Kidney glomerular epithelial cell (primary cell): ENCODE data around the gene ABHD14A.

Experiments
- DNase-seq: peaks from one replicate; lab custom pipeline; 2025; lab: John Stamatoyannopoulos, UW

ABHD14A gene

GRCh38 chr3:51997172-51997571 is 22.3 kb downstream of the ABHD14A start:
- DNase-seq: no peak

- DNase-seq: peak; percentile 76
These were observed 23.2 kb downstream of the ABHD14A start for GRCh38 chr3:51997935-51998596.

- no peak for DNase-seq
These were observed 23.9 kb downstream of the ABHD14A start for GRCh38 chr3:51998774-51999173.

- no peak for DNase-seq
These were observed 25.0 kb downstream of the ABHD14A start for GRCh38 chr3:51999846-52000245.

DNA sequence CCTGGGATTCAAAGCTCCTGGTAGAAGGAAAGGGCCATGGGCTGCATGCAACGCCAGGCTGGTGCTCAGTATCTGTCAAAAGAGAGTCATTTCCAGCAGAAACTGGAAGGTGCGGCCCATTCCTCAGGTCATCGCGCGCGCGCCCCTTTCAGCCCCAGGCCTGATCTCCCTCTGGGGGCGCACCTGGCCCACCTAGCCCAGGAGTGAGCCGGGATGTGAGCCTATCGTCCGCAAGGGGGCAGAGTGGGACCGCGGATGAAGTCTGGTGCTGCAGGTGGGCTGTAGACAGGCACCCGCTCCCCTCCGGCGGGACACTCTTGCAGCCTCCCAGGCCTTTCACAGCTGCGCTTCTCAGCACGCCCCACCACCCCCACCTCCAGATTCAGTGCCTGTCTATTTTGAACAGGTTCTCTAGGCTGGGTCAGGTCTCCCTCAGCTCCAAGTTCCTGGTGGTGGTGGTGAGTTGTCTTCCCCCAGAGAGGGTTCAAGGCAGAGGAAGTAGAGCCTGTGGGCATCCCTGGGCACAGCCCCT is 26.6 kb downstream of the ABHD14A start:
- DNase-seq: peak; percentile 45

GRCh38 chr3:52002748-52003147 is 27.9 kb downstream of the ABHD14A start:
- no peak for DNase-seq

GRCh38 chr3:52004163-52004787 is 29.4 kb downstream of the ABHD14A start:
- no peak for DNase-seq

- DNase-seq: no peak
These were observed 30.1 kb downstream of the ABHD14A start for GRCh38 chr3:52004906-52005395.

GRCh38 chr3:52005571-52005986 is 30.7 kb downstream of the ABHD14A start:
- peak; percentile 60 for DNase-seq

- no peak for DNase-seq
These were observed 31.4 kb downstream of the ABHD14A start for GRCh38 chr3:52006017-52006819.

GRCh38 chr3:52006820-52007133 is 31.9 kb downstream of the ABHD14A start:
- no peak for DNase-seq

- DNase-seq: no peak
These were observed 32.4 kb downstream of the ABHD14A start for GRCh38 chr3:52007291-52007690.

DNA sequence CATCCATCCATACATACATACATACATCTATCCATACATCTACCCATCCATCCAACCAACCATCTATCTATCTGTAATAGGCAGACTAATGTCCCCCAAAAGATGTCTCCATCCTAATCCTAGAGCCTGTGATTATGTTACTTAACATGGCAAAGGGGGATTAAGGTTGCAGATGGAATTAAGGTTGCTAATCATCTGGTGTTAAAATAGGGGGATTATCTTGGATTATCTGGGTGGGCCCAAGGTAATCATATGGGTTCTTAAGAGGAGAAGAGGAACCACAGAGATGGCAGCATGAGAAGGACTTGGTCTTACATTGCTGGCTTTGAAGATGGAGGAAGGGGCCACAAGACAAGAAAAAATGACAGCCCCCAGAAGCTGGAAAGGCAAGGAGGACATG is 35.6 kb downstream of the ABHD14A start:
- no peak for DNase-seq

DNA sequence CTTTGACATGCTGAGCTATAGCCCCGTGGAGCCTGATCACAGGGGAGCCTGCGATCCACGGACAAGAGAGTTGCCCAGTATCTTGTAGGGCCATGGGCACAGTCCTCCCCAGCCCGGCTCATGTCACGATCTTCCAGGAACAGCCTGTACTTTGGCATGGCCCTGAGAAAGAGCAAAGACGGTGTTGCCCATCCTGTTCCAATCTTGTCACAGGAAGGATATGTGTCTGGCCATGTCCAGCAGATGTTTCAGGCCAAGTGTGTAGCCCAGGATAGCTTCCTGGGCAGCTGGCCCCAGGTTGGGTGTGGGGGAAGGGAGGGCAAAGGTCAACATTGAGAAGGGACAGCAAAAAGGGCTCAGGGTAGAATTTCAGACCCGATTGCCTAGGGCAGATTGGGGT is 37.8 kb downstream of the ABHD14A start:
- no peak for DNase-seq

DNA sequence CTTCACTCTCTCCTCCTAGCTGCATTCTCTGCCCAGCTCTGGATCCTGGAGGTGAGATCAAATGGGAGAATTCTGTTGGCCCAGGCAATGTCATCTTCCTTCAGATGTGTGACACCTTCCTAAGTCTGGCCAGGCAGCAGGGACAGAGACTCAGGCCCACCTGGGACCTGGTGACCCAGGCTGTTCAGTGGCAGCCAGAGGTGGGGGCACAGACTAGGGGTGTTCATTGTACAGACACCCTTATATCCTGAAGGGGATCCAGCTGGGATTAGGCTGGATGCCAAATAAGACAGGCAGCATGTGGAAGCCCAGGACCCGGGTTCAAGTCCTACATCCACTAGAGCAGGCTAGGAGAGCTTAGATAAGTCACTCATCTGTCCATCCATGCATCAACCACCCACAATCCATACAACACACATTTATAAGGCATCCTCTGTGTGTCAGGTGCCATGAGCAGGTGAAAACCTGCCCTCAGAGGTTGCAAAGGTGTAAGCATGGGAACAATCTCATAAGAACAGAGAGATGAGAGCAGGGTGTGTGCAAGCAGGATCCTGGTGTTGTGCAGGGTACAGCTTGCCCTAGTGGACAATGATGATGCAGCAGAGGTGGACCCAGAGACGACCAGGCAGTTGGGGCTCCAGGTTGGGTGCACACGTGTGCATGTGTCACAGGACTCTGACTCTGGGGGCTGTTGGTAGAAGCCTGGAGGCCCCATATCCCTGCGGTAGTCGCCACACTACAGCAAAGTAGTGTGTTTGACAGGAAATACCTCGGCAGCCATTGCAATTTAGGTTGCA is 39.1 kb downstream of the ABHD14A start:
- no peak for DNase-seq

GRCh38 chr3:52014613-52015012 is 39.7 kb downstream of the ABHD14A start:
- DNase-seq: no peak

- DNase-seq: no peak
These were observed 40.8 kb downstream of the ABHD14A start for GRCh38 chr3:52015438-52016228.

DNA sequence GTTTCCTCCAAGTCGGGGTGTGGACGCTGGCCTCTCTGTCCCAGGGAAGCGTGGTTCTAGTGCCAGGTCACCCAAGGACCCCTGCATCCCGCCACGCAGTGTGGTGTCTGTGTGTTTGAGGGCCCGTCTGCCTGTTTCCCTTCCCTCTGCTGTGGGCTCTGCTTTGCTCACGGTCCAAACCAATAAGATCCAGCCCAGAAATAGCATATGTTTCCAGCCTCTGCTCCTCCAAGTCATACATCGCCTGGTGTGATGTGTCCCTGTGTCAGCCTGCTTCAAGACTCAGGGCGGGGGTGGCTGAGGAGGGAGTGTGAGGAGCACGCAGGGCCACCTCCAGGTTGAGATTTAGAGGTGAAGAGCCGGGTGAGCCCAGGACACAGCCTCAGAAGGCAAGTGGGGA is 42.7 kb downstream of the ABHD14A start:
- no peak for DNase-seq

DNA sequence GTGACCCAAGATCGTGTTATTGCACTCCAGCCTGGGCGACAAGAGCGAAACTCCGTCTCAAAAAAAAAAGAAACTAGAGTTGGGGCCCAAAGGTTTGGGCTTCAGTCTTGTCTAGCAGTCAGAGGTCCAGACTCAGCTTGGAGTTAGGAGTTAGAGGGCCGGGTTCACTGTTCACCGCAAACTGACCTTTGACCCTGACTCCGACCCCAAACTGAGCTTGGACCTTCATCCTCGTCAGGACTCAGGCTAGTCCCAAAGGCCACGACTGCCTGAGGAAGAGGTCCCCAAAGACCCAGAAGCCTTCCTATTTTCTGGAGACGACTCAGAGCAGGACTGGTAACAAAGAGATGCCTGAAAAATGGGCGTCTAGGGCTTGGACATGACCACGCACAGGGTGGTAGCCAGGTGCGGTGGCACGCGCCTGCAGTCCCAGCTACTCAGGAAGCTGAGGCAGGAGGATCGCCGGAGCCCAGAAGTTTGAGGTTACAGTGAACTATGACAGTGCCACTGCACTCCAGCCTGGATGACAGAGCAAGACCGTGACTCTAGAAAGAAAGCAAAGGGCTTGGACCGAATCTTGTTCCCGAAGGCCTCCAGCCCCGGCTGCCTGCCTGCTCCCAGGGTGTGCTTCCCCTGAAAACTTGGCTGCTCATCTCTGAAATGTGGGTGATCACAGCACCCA is 43.6 kb downstream of the ABHD14A start:
- DNase-seq: no peak

- no peak for DNase-seq
These were observed 44.7 kb downstream of the ABHD14A start for GRCh38 chr3:52019352-52020080.
